NB4 (cell line): ENCODE measurements around the gene KIF3A.

Source experiments
- CTCF ChIP-seq: IDR thresholded peaks from one replicate; pipeline ENCODE4 v1.5.1; 2012; ENCODE audit warnings: low read depth, low read length
- MAX ChIP-seq: IDR thresholded peaks from 2 replicates; pipeline ENCODE4 v1.6.1; 2011; ENCODE audit warnings: low read depth, low read length
- MYC ChIP-seq: IDR thresholded peaks from 2 replicates; pipeline ENCODE4 v1.6.1; 2011; ENCODE audit warnings: low read depth, low read length
- POLR2A ChIP-seq: IDR thresholded peaks from 2 replicates; pipeline ENCODE4 v1.6.1; 2011; ENCODE audit warnings: mild to moderate bottlenecking; ENCODE audit not compliant: insufficient read length; ENCODE audit errors: extremely low read depth

GRCh38 chr5:132744659-132745058, 7.3 kb upstream of the KIF3A start:
- no peak for TF ChIP-seq MAX
- no peak for TF ChIP-seq CTCF
- no peak for TF ChIP-seq POLR2A
- no peak for TF ChIP-seq MYC
